VCaP (cell line): ENCODE results near the gene HMGA1.

Experiments
- H3K27ac ChIP-seq: fragments of 450-650 bp; 2 replicates; pipeline ENCODE4 v1.5.1; 2017
- CTCF ChIP-seq: fragments of 450-650 bp; conservative IDR thresholded peaks from 2 replicates; pipeline ENCODE4 v1.5.1; 2017; ENCODE audit warnings: mild to moderate bottlenecking, moderate library complexity

HMGA1 gene

DNA sequence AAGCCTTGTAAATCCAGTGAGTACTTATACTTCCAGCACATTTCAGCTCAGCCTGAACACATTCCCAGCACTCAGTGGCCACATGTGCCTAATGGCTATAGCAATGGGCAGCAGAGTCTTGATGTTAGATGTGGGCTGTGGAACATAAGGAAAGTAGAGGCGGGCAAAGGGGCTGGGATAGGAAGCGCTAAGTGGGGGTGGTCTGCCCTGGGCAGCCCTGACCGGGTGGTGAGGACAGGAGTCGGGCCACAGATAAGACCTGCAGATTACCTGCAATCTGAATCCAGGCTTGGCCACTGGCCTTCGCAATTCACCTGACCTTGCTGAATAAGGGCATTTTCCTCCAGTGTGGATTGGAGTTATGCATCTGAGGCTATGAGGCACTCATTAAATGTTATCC lies 11.1 kb upstream of the HMGA1 start:
- no peak for TF ChIP-seq CTCF
- peak overlapping the region; percentile 100 for H3K27ac ChIP-seq

DNA sequence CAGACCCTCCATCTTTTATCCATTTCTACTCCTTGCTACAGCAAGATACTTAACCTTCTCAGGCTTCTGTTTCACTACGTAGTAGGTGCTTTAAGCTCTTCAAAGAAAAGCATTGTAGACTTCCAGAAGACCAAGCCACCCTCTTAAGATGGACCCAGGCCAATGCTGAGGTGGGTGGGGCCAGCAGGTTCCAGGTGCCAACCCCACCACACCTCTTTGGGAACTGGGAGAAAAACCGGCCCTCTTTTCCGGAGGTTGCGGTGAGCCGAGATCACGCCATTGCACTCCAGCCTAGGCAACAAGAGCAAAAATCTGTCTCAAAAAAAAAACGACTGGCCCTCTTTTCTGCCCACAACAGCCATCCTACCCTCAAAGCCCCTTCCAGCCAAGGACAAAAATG lies 10.6 kb upstream of the HMGA1 start:
- TF ChIP-seq CTCF, result no peak
- peak overlapping the region; percentile 100 for H3K27ac ChIP-seq

- peak overlapping the region; percentile 100; the same call in 1 of the 2 replicates for H3K27ac ChIP-seq
- TF ChIP-seq CTCF, result no peak
Observed at GRCh38 chr6:34226731-34227586, 9.7 kb upstream of the HMGA1 start.

DNA sequence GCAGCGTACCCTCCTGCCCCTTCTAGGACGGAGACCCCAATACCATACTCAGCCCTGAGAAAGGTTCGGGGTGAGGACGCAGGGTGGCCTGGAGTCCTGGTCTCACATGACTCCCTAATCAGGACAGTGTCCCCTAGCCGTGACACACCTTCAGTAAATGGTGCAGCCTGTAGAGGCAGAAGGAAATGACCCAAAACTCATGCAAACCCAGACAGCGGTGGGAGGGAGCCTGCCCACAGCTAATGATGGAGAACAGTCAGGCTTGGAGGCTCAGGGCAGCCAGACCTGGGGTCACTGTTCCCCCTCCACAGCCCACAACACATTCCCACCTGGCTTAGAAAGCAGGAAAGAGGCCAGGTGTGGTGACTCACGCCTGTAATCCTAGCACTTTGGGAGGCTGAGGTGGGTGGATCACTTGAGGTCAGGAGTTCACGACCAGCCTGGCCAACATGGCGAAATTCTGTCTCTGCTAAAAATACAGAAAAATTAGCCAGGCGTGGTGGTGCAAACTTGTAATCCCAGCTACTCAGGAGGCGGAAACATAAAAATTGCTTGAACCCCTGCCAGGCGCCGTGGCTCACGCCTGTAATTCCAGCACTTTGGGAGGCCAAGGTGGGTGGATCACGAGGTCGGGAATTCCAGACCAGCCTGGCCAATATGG lies 8.8 kb upstream of the HMGA1 start:
- no peak for TF ChIP-seq CTCF
- H3K27ac ChIP-seq, result peak overlapping the region; percentile 100; the same call in 1 of the 2 replicates

GRCh38 chr6:34229877-34230276 lies 6.8 kb upstream of the HMGA1 start:
- H3K27ac ChIP-seq, result no peak overlapping the region

DNA sequence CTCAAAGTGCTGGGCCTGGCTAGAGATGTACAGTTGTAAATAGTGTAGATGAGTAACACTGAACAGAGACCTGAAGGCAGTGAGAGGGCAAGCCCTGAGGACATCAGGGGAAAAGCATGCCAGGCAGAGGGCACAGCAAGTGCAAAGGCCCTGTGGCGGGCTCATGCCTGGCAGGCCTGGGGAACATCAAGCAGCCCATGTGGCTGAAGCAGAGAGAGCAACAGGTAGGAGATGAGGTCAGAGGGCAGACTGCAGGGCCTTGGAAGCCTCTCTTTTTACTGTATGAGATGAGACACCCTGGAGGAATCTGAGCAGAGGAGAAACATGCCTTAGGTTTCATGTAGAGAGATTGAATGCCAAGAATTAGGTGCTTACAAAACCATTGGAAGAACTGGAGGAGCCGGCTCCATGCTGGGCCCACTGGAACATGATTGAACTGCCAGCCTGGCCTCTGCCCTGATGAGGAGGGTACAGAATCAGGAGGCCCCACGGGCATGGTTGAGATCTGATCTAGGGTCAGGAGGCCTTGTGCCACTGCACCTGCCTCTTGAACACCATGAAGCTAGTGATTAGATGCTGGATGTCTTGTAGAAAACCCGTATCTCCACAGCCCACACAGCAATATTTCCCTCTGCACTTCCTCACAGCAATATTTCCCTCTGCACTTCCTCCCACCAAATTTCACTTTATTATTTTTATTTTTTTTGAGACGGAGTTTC lies 5.9 kb upstream of the HMGA1 start:
- no peak for TF ChIP-seq CTCF
- H3K27ac ChIP-seq, result no peak overlapping the region

More at GRCh38 chr6:34229877-34230276, 6.8 kb upstream of the HMGA1 start:
- no peak for TF ChIP-seq CTCF
